Loucy (cell line): Measurements from ENCODE around the gene IGLL1.
A peak's percentile ranks its signal among the peaks of the same experiment; 100 is the strongest.
"Not testable (repeated sequence)": the region's sequence is repeated elsewhere in the genome, so short reads cannot be mapped to it uniquely, and the experiment has no call there.

Experiments
- H2AFZ ChIP-seq: fragments of 200-600 bp; sonication (generic); 2 replicates; pipeline ENCODE4 v1.6.0; 2016; ENCODE audit warnings: antibody characterized with exemption, mild to moderate bottlenecking, low read length, moderate library complexity
- H3F3A ChIP-seq: fragments of 200-600 bp; 2 replicates; pipeline ENCODE4 v1.6.0; 2016; ENCODE audit warnings: antibody characterized with exemption, low read depth, mild to moderate bottlenecking
- H3K27me3 ChIP-seq: fragments of 200-600 bp; sonication (generic); 2 replicates; pipeline ENCODE4 v1.6.1; 2014; ENCODE audit warnings: low read length, mild to moderate bottlenecking; ENCODE audit not compliant: insufficient read depth, poor library complexity, severe bottlenecking
- H3K36me3 ChIP-seq: fragments of 200-600 bp; sonication (generic); 2 replicates; pipeline ENCODE4 v1.6.1; 2016; ENCODE audit warnings: low read length; ENCODE audit not compliant: insufficient read depth
- H3K4me1 ChIP-seq: fragments of 200-600 bp; sonication (generic); 2 replicates; pipeline ENCODE4 v1.5.1; 2014; ENCODE audit warnings: low read length, mild to moderate bottlenecking; ENCODE audit not compliant: insufficient read depth, poor library complexity, severe bottlenecking
- H3K4me2 ChIP-seq: fragments of 200-600 bp; sonication (generic); 2 replicates; pipeline ENCODE4 v1.6.0; 2014; ENCODE audit warnings: antibody characterized with exemption, low read length, low read depth, mild to moderate bottlenecking; ENCODE audit not compliant: poor library complexity, severe bottlenecking
- H3K4me3 ChIP-seq: fragments of 200-600 bp; sonication (generic); 2 replicates; pipeline ENCODE4 v1.5.1; 2014; ENCODE audit warnings: low read length, mild to moderate bottlenecking, mixed read lengths; ENCODE audit not compliant: poor library complexity, severe bottlenecking
- H3K79me2 ChIP-seq: fragments of 200-600 bp; sonication (generic); 2 replicates; pipeline ENCODE4 v1.6.1; 2014; ENCODE audit warnings: low read length; ENCODE audit not compliant: insufficient read depth
- H3K9ac ChIP-seq: fragments of 200-600 bp; sonication (generic); 2 replicates; pipeline ENCODE4 v1.6.0; 2014; ENCODE audit warnings: mild to moderate bottlenecking, low read depth, low read length, moderate library complexity; ENCODE audit not compliant: poor library complexity, severe bottlenecking
- H3K9me2 ChIP-seq: fragments of 200-600 bp; sonication (generic); replicated peaks from 2 replicates; pipeline ENCODE4 v1.6.1; 2016; ENCODE audit warnings: low read depth, low read length, mixed read lengths
- H3K9me3 ChIP-seq: fragments of 200-600 bp; sonication (generic); 2 replicates; pipeline ENCODE4 v1.6.1; 2014; ENCODE audit warnings: mild to moderate bottlenecking, antibody characterized with exemption, low read length, low read depth; ENCODE audit not compliant: insufficient read depth
- H4K20me1 ChIP-seq: fragments of 200-600 bp; sonication (generic); 2 replicates; pipeline ENCODE4 v1.6.0; 2014; ENCODE audit warnings: antibody characterized with exemption, low read length, mild to moderate bottlenecking; ENCODE audit not compliant: insufficient read depth, poor library complexity, severe bottlenecking
- EZH2phosphoT487 ChIP-seq: fragments of 200-600 bp; IDR thresholded peaks from 2 replicates; pipeline ENCODE4 v1.6.1; 2018; ENCODE audit warnings: antibody characterized with exemption, mild to moderate bottlenecking, moderate library complexity, borderline replicate concordance
- TF ChIP-seq, protein P1 (sequence below): fragments of 200-600 bp; sonication (generic); conservative IDR thresholded peaks from 2 replicates; pipeline ENCODE4 v1.5.1; 2014; ENCODE audit warnings: mild to moderate bottlenecking, antibody characterized with exemption, low read length

The IGLL1 gene

DNA sequence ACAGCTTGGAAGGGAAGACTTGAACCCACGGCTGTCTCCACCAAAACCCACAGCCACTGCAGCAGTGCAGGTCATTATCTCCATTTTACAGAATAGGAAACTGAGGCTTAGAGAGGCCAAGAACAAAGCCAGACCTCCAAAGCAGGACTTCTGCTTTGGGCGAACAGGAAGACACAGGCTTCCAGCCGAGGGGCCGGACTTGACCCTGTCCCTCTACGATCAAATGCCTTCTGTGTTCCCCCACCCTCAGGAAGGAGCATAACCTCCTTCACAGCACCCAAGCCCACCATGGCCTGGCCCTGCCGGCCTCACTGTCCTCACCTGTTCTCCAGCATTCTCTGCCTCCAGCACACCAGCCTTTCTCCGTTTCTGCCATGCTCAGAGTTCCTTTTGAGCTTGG, 15.8 kb downstream of the IGLL1 start:
- H3K4me2 ChIP-seq: peak overlapping the region; percentile 96
- H3K9me3 ChIP-seq: no peaks in the 10 kb centered on the region
- TF ChIP-seq, protein P1, sequence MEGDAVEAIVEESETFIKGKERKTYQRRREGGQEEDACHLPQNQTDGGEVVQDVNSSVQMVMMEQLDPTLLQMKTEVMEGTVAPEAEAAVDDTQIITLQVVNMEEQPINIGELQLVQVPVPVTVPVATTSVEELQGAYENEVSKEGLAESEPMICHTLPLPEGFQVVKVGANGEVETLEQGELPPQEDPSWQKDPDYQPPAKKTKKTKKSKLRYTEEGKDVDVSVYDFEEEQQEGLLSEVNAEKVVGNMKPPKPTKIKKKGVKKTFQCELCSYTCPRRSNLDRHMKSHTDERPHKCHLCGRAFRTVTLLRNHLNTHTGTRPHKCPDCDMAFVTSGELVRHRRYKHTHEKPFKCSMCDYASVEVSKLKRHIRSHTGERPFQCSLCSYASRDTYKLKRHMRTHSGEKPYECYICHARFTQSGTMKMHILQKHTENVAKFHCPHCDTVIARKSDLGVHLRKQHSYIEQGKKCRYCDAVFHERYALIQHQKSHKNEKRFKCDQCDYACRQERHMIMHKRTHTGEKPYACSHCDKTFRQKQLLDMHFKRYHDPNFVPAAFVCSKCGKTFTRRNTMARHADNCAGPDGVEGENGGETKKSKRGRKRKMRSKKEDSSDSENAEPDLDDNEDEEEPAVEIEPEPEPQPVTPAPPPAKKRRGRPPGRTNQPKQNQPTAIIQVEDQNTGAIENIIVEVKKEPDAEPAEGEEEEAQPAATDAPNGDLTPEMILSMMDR: no peak
- no peak for TF ChIP-seq EZH2phosphoT487

GRCh38 chr22:23563111-23563510, 17.0 kb downstream of the IGLL1 start:
- Histone ChIP-seq H3K9me2 (no peaks in the 10 kb centered on the region), H3K4me1 (peaks cover 25% of the 10 kb centered on the region), H3K79me2 (peaks cover 25% of the 10 kb centered on the region), H2AFZ (no peak overlapping the region), H3K9ac (no peak overlapping the region), H3K36me3 (no peaks in the 10 kb centered on the region), H4K20me1 (peaks cover 11% of the 10 kb centered on the region), H3K4me3 (no peak overlapping the region), H3K27me3 (no peaks in the 10 kb centered on the region), H3K9me3 (no peaks in the 10 kb centered on the region), H3F3A (no peaks in the 10 kb centered on the region), H3K4me2 (no peak overlapping the region)
- TF ChIP-seq, protein P1: no peak
- TF ChIP-seq EZH2phosphoT487: no peak

More for the DNA sequence above, 15.8 kb downstream of the IGLL1 start:
- Histone ChIP-seq H3K79me2 (peaks cover 25% of the 10 kb centered on the region), H2AFZ (no peak overlapping the region), H3K4me3 (no peak overlapping the region), H3F3A (0 out of 2 replicates have a peak, but pooled peaks cover 4% of the 10 kb centered on the region), H4K20me1 (peaks cover 11% of the 10 kb centered on the region), H3K9me2 (no peaks in the 10 kb centered on the region), H3K27me3 (no peaks in the 10 kb centered on the region), H3K36me3 (no peaks in the 10 kb centered on the region), H3K9ac (no peak overlapping the region), H3K4me1 (peaks cover 25% of the 10 kb centered on the region)

DNA sequence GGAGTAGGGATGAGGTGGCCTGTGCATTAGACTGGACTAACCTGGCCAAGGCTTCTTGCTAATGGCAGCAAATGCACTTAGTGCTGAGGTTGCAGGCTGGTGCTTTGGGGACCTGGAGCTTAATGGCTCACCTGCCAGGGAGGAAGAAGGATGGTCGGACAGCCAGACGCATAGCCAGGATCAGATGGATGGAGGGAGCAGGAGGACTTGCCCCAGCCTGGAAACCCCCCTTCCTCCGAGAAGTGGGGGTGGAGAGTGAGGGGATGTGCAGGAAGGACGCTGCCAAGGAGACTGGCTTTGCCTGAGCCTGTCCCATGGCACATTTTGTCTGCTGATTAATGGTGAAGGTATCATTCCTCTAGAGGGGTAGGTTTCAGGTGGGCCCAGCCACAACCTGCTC, 17.9 kb downstream of the IGLL1 start:
- Histone ChIP-seq H3K79me2 (peaks cover 25% of the 10 kb centered on the region), H3K4me2 (no peak overlapping the region), H3K27me3 (no peaks in the 10 kb centered on the region), H3K9me2 (no peaks in the 10 kb centered on the region), H2AFZ (no peak overlapping the region), H3F3A (no peaks in the 10 kb centered on the region), H3K9me3 (no peaks in the 10 kb centered on the region), H4K20me1 (peaks cover 11% of the 10 kb centered on the region), H3K9ac (no peak overlapping the region), H3K4me3 (no peak overlapping the region), H3K36me3 (no peaks in the 10 kb centered on the region), H3K4me1 (peaks cover 21% of the 10 kb centered on the region)
- no peak for TF ChIP-seq EZH2phosphoT487
- TF ChIP-seq, protein P1: no peak

DNA sequence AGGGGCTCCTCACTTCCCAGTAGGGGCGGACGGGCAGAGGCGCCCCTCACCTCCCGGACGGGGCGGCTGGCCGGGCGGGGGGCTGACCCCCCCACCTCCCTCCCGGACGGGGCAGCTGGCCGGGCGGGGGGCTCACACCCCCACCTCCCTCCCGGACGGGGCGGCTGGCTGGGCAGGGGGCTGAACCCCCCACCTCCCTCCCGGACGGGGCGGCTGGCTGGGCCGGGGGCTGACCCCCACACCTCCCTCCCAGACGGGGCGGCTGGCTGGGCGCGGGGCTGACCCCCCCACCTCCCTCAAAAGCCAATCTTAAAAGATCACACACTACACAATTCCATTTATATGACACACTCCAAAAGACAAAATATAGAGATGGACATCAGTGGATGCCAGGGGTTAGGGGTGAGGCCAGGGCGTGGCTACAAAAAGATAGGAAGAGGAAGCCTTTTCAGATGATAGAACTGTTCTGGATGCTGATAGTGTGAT, 19.0 kb downstream of the IGLL1 start:
- H3F3A ChIP-seq, H3K9ac ChIP-seq, H3K9me2 ChIP-seq, H3K4me2 ChIP-seq, H2AFZ ChIP-seq, H3K9me3 ChIP-seq, H3K27me3 ChIP-seq, H3K4me3 ChIP-seq, H4K20me1 ChIP-seq, H3K36me3 ChIP-seq: not testable (repeated sequence)
- H3K4me1 ChIP-seq: peaks cover 15% of the 10 kb centered on the region
- peaks cover 15% of the 10 kb centered on the region for H3K79me2 ChIP-seq

DNA sequence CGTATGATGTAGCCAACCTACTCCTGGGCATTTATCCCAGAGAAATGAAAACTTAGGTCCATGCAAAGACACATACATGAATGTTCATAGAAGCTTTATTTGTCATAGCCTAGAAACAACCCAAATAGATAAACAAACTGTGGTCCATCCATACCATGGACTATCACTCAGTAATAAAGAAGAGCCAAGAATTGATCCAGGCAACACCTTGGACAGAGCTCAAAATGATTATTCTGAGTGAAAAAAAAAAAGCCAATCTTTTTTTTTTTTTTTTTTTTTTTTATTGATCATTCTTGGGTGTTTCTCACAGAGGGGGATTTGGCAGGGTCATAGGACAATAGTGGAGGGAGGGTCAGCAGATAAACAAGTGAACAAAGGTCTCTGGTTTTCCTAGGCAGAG, 19.9 kb downstream of the IGLL1 start:
- not testable (repeated sequence) for H3K27me3 ChIP-seq, H3K9me2 ChIP-seq, H3K9me3 ChIP-seq, H3K4me2 ChIP-seq, H4K20me1 ChIP-seq, H3K4me3 ChIP-seq, H3K36me3 ChIP-seq, H3K9ac ChIP-seq, H3F3A ChIP-seq, H3K4me1 ChIP-seq, H2AFZ ChIP-seq
- peaks cover 11% of the 10 kb centered on the region for H3K79me2 ChIP-seq
